ENCODE data around the gene BFAR.
"Not testable (repeated sequence)": the region's sequence is repeated elsewhere in the genome, so short reads cannot be mapped to it uniquely, and the experiment has no call there.

The BFAR gene

GRCh38 chr16:14636951-14637240, 4.1 kb downstream of the BFAR start:
- H3K79me1 ChIP-seq (ENCODE audit: low read length): peaks cover 22% of the 10 kb centered on the region
- H3K18ac ChIP-seq (ENCODE audit: low read length); H2AK5ac ChIP-seq (ENCODE audit: low read length); H3K36me3 ChIP-seq (ENCODE audit: control insufficient read depth, insufficient read depth, low read length); H2BK15ac ChIP-seq (replicated peaks; ENCODE audit: low read depth); H2BK5ac ChIP-seq (ENCODE audit: low read length); H4K5ac ChIP-seq (ENCODE audit: low read length); H3K4me3 ChIP-seq (ENCODE audit: low read length); H4K8ac ChIP-seq (ENCODE audit: low read depth, low read length); H3K23ac ChIP-seq (ENCODE audit: low read length); H2BK120ac ChIP-seq (ENCODE audit: low read depth, low read length); DNase-seq; H3K4ac ChIP-seq (ENCODE audit: low read depth, low read length); H3K56ac ChIP-seq (ENCODE audit: low read length); H3K4me1 ChIP-seq (ENCODE audit: control insufficient read depth, low read depth, low read length); H3K27ac ChIP-seq (ENCODE audit: low read depth, low read length); H3K9ac ChIP-seq (ENCODE audit: low read length); H3K27me3 ChIP-seq (ENCODE audit: insufficient read depth, low read length, poor library complexity); H3K4me2 ChIP-seq (ENCODE audit: low read length): not testable (repeated sequence)
- WGBS (ENCODE audit: extremely low coverage, insufficient coverage, low lambda C conversion rate): no CpG with 5 or more reads among the region's 1 CpG
- peaks cover 62% of the 10 kb centered on the region for H3K79me2 ChIP-seq (ENCODE audit: control insufficient read depth, insufficient read depth, low read length)

GRCh38 chr16:14640538-14640937, 7.8 kb downstream of the BFAR start:
- Histone ChIP-seq H3K23ac (ENCODE audit: low read length) (no peak overlapping the region), H4K5ac (ENCODE audit: low read length) (no peak overlapping the region), H2BK5ac (ENCODE audit: low read length) (no peak overlapping the region), H3K9ac (ENCODE audit: low read length) (no peak overlapping the region), H3K4ac (ENCODE audit: low read depth, low read length) (no peak overlapping the region), H3K4me1 (ENCODE audit: control insufficient read depth, low read depth, low read length) (no peaks in the 10 kb centered on the region), H2BK120ac (ENCODE audit: low read depth, low read length) (no peak overlapping the region), H2AK5ac (ENCODE audit: low read length) (no peak overlapping the region), H3K4me2 (ENCODE audit: low read length) (no peak overlapping the region), H3K27ac (ENCODE audit: low read depth, low read length) (no peak overlapping the region), H4K8ac (ENCODE audit: low read depth, low read length) (no peak overlapping the region), H3K4me3 (ENCODE audit: low read length) (no peak overlapping the region), H3K18ac (ENCODE audit: low read length) (no peak overlapping the region), H3K56ac (ENCODE audit: low read length) (no peak overlapping the region), H3K79me2 (ENCODE audit: control insufficient read depth, insufficient read depth, low read length) (peaks cover 49% of the 10 kb centered on the region), H3K36me3 (ENCODE audit: control insufficient read depth, insufficient read depth, low read length) (peaks cover 1% of the 10 kb centered on the region), H2BK15ac (replicated peaks; ENCODE audit: low read depth) (no peak overlapping the region), H3K79me1 (ENCODE audit: low read length) (peaks cover 18% of the 10 kb centered on the region), H3K27me3 (ENCODE audit: insufficient read depth, low read length, poor library complexity) (no peaks in the 10 kb centered on the region)
- DNase-seq: no peak
- no CpG with 5 or more reads among the region's 10 CpGs for WGBS (ENCODE audit: extremely low coverage, insufficient coverage, low lambda C conversion rate)

- no peak overlapping the region for H3K4me3 ChIP-seq (ENCODE audit: low read length)
- H2AK5ac ChIP-seq (ENCODE audit: low read length): no peak overlapping the region
- H3K9ac ChIP-seq (ENCODE audit: low read length): no peak overlapping the region
- no peak overlapping the region for H3K27ac ChIP-seq (ENCODE audit: low read depth, low read length)
- H3K36me3 ChIP-seq (ENCODE audit: control insufficient read depth, insufficient read depth, low read length): peaks cover 1% of the 10 kb centered on the region
- DNase-seq: no peak
- H2BK120ac ChIP-seq (ENCODE audit: low read depth, low read length): no peak overlapping the region
- WGBS (ENCODE audit: extremely low coverage, insufficient coverage, low lambda C conversion rate): no CpG with 5 or more reads among the region's 8 CpGs
- H3K18ac ChIP-seq (ENCODE audit: low read length): no peak overlapping the region
- H3K56ac ChIP-seq (ENCODE audit: low read length): no peak overlapping the region
- no peak overlapping the region for H4K8ac ChIP-seq (ENCODE audit: low read depth, low read length)
- H2BK15ac ChIP-seq (replicated peaks; ENCODE audit: low read depth): no peak overlapping the region
- H3K23ac ChIP-seq (ENCODE audit: low read length): no peak overlapping the region
- no peak overlapping the region for H3K4ac ChIP-seq (ENCODE audit: low read depth, low read length)
- H2BK5ac ChIP-seq (ENCODE audit: low read length): no peak overlapping the region
- H3K4me2 ChIP-seq (ENCODE audit: low read length): no peak overlapping the region
- no peaks in the 10 kb centered on the region for H3K4me1 ChIP-seq (ENCODE audit: control insufficient read depth, low read depth, low read length)
- H3K79me1 ChIP-seq (ENCODE audit: low read length): peaks cover 18% of the 10 kb centered on the region
- no peaks in the 10 kb centered on the region for H3K27me3 ChIP-seq (ENCODE audit: insufficient read depth, low read length, poor library complexity)
- H4K5ac ChIP-seq (ENCODE audit: low read length): no peak overlapping the region
- peaks cover 46% of the 10 kb centered on the region for H3K79me2 ChIP-seq (ENCODE audit: control insufficient read depth, insufficient read depth, low read length)
Measured at GRCh38 chr16:14641206-14641605, 8.5 kb downstream of the BFAR start.

- H3K27me3 ChIP-seq (ENCODE audit: insufficient read depth, low read length, poor library complexity): no peaks in the 10 kb centered on the region
- no peak overlapping the region for H4K5ac ChIP-seq (ENCODE audit: low read length)
- peaks cover 45% of the 10 kb centered on the region for H3K79me2 ChIP-seq (ENCODE audit: control insufficient read depth, insufficient read depth, low read length)
- H3K79me1 ChIP-seq (ENCODE audit: low read length): peaks cover 18% of the 10 kb centered on the region
- peaks cover 1% of the 10 kb centered on the region for H3K36me3 ChIP-seq (ENCODE audit: control insufficient read depth, insufficient read depth, low read length)
- no peak overlapping the region for H3K18ac ChIP-seq (ENCODE audit: low read length)
- H3K4ac ChIP-seq (ENCODE audit: low read depth, low read length): no peak overlapping the region
- H4K8ac ChIP-seq (ENCODE audit: low read depth, low read length): no peak overlapping the region
- no peak overlapping the region for H2BK5ac ChIP-seq (ENCODE audit: low read length)
- H2AK5ac ChIP-seq (ENCODE audit: low read length): no peak overlapping the region
- no peak overlapping the region for H3K56ac ChIP-seq (ENCODE audit: low read length)
- DNase-seq: no peak
- H2BK15ac ChIP-seq (replicated peaks; ENCODE audit: low read depth): no peak overlapping the region
- no peak overlapping the region for H3K4me2 ChIP-seq (ENCODE audit: low read length)
- H3K9ac ChIP-seq (ENCODE audit: low read length): no peak overlapping the region
- no peaks in the 10 kb centered on the region for H3K4me1 ChIP-seq (ENCODE audit: control insufficient read depth, low read depth, low read length)
- WGBS (ENCODE audit: extremely low coverage, insufficient coverage, low lambda C conversion rate): no CpG with 5 or more reads among the region's 7 CpGs
- H3K23ac ChIP-seq (ENCODE audit: low read length): no peak overlapping the region
- H3K27ac ChIP-seq (ENCODE audit: low read depth, low read length): no peak overlapping the region
- H2BK120ac ChIP-seq (ENCODE audit: low read depth, low read length): no peak overlapping the region
- H3K4me3 ChIP-seq (ENCODE audit: low read length): no peak overlapping the region
Measured at GRCh38 chr16:14641926-14642325, 9.2 kb downstream of the BFAR start.

GRCh38 chr16:14649816-14650215, 17.1 kb downstream of the BFAR start:
- Histone ChIP-seq H3K4me3 (ENCODE audit: low read length) (no peak overlapping the region), H3K56ac (ENCODE audit: low read length) (no peak overlapping the region), H2BK120ac (ENCODE audit: low read depth, low read length) (no peak overlapping the region), H3K27ac (ENCODE audit: low read depth, low read length) (no peak overlapping the region), H3K4me1 (ENCODE audit: control insufficient read depth, low read depth, low read length) (no peaks in the 10 kb centered on the region), H2BK5ac (ENCODE audit: low read length) (no peak overlapping the region), H3K79me2 (ENCODE audit: control insufficient read depth, insufficient read depth, low read length) (no peaks in the 10 kb centered on the region), H2BK15ac (replicated peaks; ENCODE audit: low read depth) (no peak overlapping the region), H3K23ac (ENCODE audit: low read length) (no peak overlapping the region), H4K8ac (ENCODE audit: low read depth, low read length) (no peak overlapping the region), H3K18ac (ENCODE audit: low read length) (no peak overlapping the region), H3K4me2 (ENCODE audit: low read length) (no peak overlapping the region), H3K9ac (ENCODE audit: low read length) (no peak overlapping the region), H4K5ac (ENCODE audit: low read length) (no peak overlapping the region), H3K4ac (ENCODE audit: low read depth, low read length) (no peak overlapping the region), H3K79me1 (ENCODE audit: low read length) (peaks cover 1% of the 10 kb centered on the region), H2AK5ac (ENCODE audit: low read length) (no peak overlapping the region), H3K36me3 (ENCODE audit: control insufficient read depth, insufficient read depth, low read length) (peaks cover 6% of the 10 kb centered on the region), H3K27me3 (ENCODE audit: insufficient read depth, low read length, poor library complexity) (no peaks in the 10 kb centered on the region)
- DNase-seq: no peak
- WGBS (ENCODE audit: extremely low coverage, insufficient coverage, low lambda C conversion rate): no CpG with 5 or more reads among the region's 10 CpGs

GRCh38 chr16:14650629-14651028, 17.9 kb downstream of the BFAR start:
- no peak overlapping the region for H3K4ac ChIP-seq (ENCODE audit: low read depth, low read length)
- no peak overlapping the region for H4K5ac ChIP-seq (ENCODE audit: low read length)
- H2BK15ac ChIP-seq (replicated peaks; ENCODE audit: low read depth): no peak overlapping the region
- no peak overlapping the region for H3K23ac ChIP-seq (ENCODE audit: low read length)
- no peak overlapping the region for H2BK5ac ChIP-seq (ENCODE audit: low read length)
- H3K4me1 ChIP-seq (ENCODE audit: control insufficient read depth, low read depth, low read length): no peaks in the 10 kb centered on the region
- H3K9ac ChIP-seq (ENCODE audit: low read length): no peak overlapping the region
- H4K8ac ChIP-seq (ENCODE audit: low read depth, low read length): no peak overlapping the region
- H3K36me3 ChIP-seq (ENCODE audit: control insufficient read depth, insufficient read depth, low read length): peaks cover 6% of the 10 kb centered on the region
- H3K79me1 ChIP-seq (ENCODE audit: low read length): peaks cover 1% of the 10 kb centered on the region
- no peak overlapping the region for H3K4me3 ChIP-seq (ENCODE audit: low read length)
- no peaks in the 10 kb centered on the region for H3K79me2 ChIP-seq (ENCODE audit: control insufficient read depth, insufficient read depth, low read length)
- H3K27ac ChIP-seq (ENCODE audit: low read depth, low read length): no peak overlapping the region
- no peaks in the 10 kb centered on the region for H3K27me3 ChIP-seq (ENCODE audit: insufficient read depth, low read length, poor library complexity)
- no peak overlapping the region for H3K18ac ChIP-seq (ENCODE audit: low read length)
- no peak overlapping the region for H2BK120ac ChIP-seq (ENCODE audit: low read depth, low read length)
- no peak for DNase-seq
- H3K56ac ChIP-seq (ENCODE audit: low read length): no peak overlapping the region
- no CpG with 5 or more reads among the region's 6 CpGs for WGBS (ENCODE audit: extremely low coverage, insufficient coverage, low lambda C conversion rate)
- H3K4me2 ChIP-seq (ENCODE audit: low read length): no peak overlapping the region
- H2AK5ac ChIP-seq (ENCODE audit: low read length): no peak overlapping the region

Data from mesendoderm (in vitro differentiated cells).